Left lobe of liver (tissue), 2 donors: Measurements from ENCODE around the gene RNFT2. TPM values are rescaled to one million over a fixed set of nuclear protein-coding genes. Genes with fewer than 3 reads are reported as not detected.

ENCODE experiments used
- ATAC-seq: fragments of 200-7000 bp; cut with Tn5 transposase; one replicate; pipeline ENCODE4 v1.9.1; 2020; ENCODE audit warnings: mild to moderate bottlenecking, moderate library complexity
- DNase-seq: peaks from one replicate; pipeline ENCODE4 v3.0.0-alpha.2; 2020; ENCODE audit warnings: low spot score
- total RNA-seq: library from RNA; stranded (reverse); gene quantifications from one replicate; pipeline ENCODE4 v1.2.1, GENCODE V29; 2021
- donor health status: DM: no; HTN: no; CAD: no; lungs with moderate emphysema.
- donor health status: DM: no; HTN: yes; CAD: no.

The RNFT2 gene
- total RNA-seq, 1 donor from 2014 or later = 0.40 TPM

DNA sequence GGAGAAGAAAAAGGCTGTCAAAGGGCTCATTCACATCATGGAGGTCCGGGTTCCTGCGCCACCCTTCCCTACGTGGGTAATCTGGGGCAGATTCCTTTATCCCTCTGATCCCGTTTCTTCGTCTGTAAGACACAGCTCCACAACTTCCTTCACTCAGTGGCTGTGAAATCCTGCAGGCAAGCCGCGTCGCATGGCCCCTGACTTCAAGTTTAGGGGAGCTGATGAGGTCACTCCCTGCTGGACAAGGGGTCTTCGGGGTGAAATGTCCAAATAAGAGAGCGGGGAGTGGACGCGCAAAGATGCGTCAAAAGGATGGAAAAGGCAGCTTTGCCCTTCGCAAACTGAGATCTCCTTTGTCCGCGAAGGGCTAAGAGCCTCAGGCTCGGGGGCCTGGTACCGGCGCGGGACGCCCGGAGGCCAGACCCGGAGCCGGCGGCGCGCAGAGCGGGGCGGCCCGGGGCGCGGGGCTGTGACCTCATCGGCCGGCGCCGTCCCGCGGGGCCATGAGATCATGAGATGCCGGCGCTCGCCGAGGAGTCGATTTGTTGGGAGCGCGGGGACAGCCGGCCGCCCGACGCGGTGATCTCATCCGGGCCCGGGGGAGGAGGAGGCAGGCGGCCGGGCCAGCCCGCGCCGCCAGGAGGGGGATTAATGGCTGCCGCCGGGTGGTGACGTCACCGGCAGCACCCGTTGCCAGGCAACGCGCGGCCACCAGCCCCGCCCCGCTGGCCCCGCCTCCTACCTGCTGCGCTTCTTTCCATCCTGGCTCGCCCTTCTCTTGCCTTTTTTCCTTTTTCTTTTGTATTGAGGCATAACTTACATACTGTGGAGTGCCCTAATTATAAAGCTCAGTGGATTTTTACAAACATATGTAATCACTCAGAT is 81.1 kb downstream of the RNFT2 start:
- ATAC-seq (peak; percentile 93), DNase-seq (peak; percentile 86)

DNA sequence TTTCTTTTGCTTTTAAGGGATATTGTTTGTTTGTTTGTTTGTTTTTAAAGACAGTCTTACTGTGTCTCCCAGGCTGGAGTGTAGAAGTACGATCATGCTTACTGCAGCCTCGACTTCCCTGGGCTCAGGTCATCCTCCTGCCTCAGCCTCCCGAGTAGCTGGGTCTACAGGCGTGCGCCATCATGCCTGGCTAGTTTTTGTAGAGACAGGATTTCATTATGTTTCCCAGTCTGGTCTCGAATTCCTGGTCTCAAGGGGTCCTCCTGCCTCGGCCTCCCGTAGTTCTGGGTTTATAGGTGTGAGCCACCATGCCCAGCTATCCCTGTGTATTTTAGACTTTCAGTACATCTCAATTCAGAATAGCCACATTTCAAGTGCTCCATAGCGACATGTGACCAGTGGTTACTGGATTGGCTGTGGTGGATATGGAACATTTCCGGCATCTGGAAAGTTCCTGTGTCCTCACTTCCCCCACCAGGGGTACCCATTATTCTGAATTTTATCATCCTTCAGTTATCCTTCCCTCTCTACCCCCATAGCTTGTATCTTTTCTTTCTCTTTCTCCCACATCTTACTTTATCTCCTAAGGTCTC is 82.0 kb downstream of the RNFT2 start:
- no peak for ATAC-seq
- DNase-seq = no peak

DNA sequence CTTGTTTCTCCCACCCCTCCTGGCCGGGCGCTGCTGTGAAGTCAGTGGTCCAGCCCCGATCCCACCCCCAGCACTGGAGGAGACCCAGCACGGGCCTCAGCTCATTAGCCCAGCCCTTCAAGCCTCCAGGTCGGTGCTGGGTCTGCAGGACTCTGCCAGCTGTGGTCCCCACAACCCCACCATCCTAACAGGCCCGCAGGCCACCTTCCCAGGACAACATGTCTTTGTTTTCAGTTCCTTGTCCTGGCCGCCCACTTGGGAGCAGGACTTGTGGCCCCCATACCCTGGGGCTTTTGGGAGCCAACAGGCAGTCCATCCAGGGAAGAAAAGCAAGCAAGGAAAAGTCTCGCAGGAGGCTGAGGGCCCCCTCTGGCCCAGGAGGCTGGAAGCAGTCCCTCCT is 83.2 kb downstream of the RNFT2 start:
- DNase-seq = no peak
- no peak for ATAC-seq

DNA sequence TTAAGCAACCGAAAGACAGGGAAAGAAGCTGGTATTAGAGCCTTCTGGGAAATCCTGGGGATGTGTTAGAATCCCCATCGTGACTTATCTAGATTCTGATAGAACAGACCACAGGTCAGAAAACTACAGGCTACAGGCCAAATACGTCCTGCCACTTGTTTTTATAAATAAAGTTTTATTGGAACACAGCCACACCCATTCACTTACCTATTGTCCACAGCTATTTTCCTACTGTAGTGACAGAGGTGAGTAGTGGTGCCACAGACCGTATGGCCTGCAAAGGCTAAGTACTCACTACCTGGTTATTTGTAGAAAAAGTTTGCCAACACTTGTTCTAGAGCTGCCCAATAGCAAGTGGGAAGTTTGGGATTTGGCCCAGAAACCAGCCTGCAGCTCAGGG is 89.3 kb downstream of the RNFT2 start:
- DNase-seq (no peak), ATAC-seq (no peak)

DNA sequence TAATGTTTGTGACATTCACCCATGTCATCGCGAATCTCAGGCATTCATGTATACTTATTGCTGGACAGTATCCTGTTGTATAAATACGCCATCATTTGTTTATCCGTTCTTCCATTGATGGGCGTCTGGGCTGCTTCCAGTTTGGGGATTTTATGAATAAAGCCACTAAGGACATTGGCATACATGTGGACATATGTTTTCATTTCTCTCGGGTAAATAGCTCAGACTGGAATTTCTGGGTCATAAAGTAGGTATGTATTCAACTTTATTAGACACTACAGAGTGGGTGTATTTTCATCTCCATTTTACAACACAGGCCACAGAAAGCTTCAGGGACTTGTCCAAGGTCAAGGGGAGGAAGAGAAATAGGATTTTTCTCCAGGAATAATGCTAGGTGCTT is 94.2 kb downstream of the RNFT2 start:
- ATAC-seq = no peak
- no peak for DNase-seq

DNA sequence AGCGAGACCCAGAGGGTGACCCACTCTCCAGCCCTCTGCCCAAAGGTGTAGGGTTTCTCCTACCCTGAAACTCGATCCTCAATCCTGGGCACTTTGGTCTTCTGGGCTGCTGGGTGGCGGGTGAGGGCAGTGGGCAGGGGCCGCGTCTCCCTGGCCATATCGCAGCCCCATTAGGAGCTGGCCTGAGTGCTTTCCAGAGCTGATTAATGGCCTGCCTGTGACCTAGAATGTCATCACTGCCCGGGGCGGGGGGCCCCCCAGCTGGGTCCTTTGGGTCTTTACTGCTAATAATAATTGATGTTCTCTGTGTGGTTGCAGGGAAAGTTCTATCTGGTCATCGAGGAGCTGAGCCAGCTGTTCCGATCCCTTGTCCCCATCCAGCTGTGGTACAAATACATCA is 95.4 kb downstream of the RNFT2 start:
- DNase-seq (no peak), ATAC-seq (no peak)

DNA sequence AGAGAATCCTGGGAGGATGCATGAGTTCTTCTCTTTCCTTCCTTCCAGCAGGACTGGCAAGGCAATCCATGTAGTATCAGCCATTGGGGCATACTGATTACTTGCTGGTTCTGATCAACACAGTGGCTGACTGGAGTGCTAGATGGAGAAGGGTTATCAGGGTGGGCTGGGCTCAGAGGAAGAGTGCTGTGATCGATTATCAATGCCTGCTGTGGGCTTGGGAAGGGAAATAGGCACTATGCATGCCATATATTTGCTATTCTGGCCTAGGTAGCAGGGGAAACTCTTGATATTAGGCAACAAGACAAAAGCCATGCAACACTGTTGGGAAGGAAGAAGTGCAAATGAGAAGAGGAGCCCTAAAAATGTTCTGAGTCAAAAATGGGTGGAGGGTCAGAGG is 97.4 kb downstream of the RNFT2 start:
- DNase-seq (no peak), ATAC-seq (no peak)

DNA sequence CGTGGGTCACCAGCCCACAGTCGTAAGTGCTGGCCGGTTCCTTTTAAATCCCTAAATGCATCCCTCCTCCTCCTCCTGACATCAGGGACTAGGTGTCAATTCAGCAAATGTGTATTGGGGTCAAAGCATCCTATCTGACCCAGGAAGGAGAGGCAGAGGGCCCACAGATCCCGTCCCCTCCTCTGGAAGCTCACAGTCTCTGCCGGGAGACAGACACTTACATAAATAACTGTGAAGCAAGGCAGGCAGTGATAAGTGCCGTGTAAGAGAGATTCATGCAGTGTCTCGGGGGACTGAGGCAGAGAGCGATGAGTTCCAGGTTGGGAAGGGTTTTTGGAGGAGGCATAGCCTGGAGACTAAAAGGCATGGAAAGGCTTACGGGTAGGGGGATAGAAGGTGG is 99.0 kb downstream of the RNFT2 start:
- ATAC-seq (no peak), DNase-seq (no peak)

DNA sequence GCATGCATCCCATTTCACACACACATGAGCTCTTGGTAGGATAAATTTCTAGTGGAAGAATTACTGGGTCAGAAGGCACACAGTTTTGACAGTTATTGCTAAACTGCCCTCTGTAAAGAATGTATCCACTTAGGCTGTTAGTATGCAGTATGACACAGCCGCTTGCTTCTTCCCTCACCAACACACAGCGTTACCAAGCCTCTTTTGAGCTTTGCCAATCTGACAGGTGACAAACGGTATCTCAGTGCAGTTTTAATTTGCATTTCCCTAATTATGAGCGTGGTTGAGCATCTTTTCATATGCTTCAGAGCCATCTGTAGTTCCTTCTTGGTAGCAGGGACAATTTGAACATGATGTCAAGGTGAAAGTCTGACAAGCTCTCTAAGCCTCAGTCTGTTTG is 100.2 kb downstream of the RNFT2 start:
- ATAC-seq (no peak), DNase-seq (no peak)

DNA sequence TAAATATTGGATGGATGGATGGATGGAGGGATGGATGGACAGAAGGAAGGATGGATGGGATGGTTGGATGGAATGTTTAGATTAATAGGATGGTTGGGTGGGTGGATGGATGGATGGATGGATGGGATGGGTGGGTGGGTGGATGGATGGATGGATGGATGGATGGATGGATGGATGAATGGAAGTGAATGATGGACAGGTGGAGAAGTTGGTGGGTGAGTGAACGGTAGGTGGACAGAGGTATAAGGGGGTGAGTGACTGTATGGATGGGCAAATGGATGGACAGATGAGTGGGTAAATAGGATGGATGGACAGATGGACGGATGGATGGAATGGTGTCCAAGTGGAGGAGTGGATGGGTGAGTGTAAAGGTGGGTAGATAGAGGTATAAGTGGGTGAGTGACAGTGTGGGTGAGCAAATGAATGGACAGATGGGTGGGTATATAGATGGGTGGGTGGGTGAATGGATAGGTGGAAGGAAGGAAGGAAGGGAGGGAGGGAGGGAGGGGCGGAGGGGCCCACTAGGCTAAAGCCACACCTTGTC is 101.2 kb downstream of the RNFT2 start:
- no peak for DNase-seq
- no peak for ATAC-seq

DNA sequence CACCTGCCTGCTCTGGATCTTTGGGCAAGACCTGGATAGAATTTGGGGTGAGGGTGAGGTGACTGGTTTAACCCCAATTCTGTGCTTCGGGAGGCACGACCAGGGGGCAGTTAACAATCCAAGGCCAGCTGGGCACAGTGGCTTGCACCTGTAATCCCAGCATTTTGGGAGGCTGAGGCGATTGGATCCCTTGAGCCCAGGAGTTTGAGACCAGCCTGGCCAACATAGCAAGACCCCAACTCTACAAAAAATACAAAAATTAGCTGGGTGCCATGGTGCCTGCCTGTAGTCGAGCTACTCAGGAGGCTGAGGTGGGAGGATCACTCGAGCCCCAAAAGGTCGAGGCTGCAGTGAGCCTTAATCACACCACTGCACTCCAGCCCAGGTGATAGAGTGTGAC is 105.0 kb downstream of the RNFT2 start:
- DNase-seq = no peak

DNA sequence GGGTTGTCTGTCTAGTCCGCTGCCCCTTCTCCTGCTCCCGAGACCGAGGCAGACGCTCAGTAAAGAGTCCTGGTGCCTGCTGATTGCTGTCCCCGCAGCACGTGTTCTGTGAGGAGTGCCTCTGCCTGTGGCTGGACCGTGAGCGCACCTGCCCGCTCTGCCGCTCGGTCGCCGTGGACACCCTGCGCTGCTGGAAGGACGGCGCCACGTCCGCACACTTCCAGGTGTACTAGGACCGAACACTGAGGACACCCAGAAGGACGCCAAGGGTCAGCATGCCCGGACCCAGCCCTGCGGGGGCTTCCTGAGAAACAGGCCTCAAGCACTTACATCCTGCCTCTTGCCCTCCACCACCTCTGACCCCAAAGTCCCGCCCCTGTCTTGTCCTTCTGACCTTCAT is 111.1 kb downstream of the RNFT2 start:
- ATAC-seq = no peak
- no peak for DNase-seq

More for the DNA sequence above, 105.0 kb downstream of the RNFT2 start:
- ATAC-seq = no peak

DNA sequence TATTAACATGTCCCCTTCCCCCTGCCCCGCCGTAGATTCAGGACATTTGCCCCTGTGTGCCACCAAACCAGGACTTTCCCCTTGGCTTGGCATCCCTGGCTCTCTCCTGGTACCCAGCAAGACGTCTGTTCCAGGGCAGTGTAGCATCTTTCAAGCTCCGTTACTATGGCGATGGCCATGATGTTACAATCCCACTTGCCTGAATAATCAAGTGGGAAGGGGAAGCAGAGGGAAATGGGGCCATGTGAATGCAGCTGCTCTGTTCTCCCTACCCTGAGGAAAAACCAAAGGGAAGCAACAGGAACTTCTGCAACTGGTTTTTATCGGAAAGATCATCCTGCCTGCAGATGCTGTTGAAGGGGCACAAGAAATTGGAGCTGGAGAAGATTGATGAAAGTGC is 114.2 kb downstream of the RNFT2 start:
- ATAC-seq (no peak), DNase-seq (no peak)

DNA sequence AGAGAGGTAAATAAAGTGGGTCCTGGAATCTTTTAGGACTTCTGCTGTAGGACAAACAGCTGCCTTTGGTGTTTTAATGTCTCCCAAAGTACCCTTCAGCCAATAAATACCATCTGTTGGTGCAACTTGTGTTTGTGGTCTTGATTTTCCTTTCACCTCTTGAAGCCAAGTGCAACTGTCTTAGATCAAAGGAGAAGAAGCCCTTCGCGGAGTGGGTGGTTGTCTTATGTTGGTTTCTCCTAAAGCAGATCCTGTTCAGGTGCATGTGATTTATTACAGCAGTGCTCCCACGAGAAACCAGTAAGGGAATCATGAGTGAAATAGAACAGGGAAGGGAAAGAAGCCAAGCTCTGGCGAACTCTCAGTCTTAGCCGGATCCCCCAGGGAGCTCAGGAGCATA is 115.4 kb downstream of the RNFT2 start:
- DNase-seq = no peak
- ATAC-seq = no peak

DNA sequence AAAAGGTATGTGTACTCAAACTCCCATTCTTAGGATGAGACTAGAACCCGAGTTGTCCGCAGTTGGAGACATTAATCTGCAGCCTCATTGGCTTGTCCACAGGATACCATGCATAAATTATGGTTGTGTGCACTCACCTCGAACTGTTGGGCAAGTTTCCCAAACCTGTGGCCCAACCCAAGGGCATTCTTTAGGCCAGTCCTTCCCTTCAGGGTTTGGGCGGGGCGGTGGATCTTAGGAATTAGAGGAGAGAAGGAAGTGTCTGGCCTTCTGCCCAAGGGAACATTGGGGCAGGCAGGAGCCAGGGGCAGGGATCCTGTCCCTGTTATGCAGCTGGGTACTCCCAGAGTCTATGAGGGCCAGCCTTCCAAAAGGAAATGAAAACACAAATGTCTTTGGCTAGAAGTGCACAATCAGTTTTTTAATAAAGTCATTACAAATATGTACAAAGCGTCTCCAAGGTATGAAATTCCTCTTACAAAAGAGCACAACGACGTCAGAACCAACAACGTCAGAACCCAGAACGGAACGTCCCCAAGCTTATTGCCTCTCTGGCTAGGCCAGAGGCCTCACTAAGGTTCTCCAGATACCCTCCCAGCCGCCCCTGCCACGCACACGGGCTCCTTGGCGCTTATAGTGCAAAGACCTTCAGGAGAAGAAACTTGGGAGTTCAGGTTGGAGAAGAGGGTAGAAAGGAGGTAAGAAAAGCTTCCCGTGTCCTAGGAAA is 117.8 kb downstream of the RNFT2 start:
- ATAC-seq (no peak), DNase-seq (no peak)

DNA sequence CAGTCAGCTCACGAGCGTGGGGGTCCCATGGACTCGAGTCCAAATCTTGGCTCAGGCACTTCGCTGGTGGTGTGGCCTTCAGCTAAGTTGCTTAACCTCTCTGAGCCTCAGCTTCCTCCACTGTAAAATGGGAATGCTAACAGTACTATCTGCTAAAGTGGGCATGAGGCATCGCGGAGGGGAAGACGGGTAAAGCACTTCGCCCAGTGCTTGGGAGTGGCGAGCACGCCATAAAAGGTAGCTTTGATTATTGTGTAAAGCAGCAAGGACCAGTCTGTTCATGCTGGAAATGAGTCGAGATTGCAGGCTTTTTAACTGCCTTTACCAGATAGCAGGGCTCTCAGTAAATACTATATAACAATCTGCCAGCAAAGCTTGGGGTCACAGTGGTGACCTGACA is 118.6 kb downstream of the RNFT2 start:
- ATAC-seq = no peak

DNA sequence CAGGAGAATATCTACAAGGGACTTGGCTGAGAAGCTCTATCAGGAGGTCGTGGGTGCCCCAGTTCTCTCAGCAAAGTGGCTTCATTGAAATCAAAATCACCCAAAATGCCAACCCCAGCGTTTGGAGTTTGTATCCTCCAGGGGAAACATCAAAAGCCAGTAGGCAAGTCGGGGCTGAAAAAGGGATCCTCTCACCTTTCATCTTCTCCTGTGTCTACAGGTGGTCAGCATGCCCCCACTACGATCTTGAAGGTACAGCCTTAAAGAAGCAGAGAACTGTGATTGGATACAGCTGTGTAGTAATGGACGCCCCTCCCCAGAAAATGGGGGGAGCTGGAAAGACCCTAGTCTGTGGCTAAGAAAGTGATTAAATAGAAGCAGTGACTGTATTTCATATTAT is 121.0 kb downstream of the RNFT2 start:
- DNase-seq (no peak), ATAC-seq (no peak)

More for the DNA sequence above, 118.6 kb downstream of the RNFT2 start:
- DNase-seq = no peak

DNA sequence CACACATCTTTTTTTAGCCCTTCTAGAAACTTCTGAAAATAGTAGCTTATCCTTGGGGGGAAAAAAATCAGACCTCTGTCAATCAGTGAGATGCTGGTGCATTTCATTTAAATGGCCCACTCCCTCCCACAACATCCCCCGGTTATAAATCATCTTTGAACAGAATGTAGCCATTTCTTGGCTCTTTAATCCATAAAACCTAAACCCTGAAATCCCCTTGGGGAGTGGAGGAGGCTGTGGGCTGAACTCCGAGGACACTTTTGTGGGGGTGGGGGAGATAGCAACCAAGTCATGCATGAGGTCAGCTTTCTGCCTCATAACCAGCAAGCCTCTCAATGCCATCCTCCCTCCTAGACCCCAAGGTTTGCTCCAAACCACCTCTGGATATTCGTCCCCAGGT is 122.1 kb downstream of the RNFT2 start:
- ATAC-seq (no peak), DNase-seq (no peak)

DNA sequence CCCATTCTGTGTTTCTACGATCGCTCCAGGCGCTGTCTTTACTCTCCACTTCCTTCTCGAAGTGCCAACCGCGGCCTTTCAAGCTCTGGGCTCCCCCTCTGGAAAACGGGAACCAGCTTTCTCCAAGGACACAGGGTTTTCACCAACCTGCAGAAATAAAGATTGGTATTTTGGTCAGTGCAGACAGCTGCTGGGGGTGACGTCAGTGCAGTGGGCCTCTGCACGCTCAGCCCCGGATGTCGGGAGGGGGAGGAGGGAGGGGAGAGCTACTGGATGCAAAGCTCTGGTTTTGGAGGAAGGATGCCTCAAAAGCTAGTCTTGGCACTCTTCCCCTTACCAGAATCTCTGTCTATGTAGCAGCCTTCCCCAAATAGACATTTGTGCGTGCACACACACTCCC is 123.2 kb downstream of the RNFT2 start:
- DNase-seq (no peak), ATAC-seq (no peak)

DNA sequence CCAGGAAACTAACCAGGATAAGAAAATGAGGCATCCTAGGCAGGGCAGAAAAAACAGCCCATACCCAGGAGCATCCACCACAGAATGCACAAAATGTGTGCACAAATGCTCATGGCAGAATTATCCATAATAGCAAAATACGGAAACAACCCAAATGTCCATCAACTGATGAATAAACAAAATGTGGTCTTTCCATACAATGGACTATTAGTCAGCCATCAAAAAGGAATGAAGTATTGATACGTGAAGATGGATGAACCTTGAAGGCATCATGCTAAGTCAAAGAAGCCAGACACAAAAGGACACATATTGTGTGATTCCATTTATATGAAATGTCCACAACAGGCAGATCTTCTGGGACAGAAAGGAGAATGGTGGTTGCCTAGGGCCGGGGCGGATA is 124.1 kb downstream of the RNFT2 start:
- ATAC-seq = no peak
- DNase-seq = no peak

DNA sequence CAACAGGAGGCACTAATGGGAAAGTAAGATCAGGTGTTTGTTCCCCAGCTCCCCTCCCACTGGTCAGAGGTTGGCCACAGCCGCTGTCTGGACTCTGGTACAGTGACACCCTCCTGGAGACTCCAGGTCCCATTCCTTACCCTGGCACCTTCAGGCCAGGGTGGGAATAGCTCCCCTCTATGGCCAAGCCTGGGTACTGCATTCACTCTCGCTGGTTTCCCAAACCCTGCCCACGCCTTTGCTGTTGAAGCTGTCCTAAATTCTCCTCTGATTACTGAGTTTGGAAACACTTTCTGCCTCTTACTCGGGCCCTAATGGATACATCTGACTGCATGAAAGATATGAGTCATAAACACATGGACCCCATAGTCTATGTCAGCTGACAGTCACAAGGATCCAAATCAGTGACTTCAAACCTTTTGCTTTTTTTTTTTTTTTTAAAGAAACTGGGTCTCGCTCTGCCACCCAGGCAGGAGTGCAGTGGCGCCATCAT is 125.2 kb downstream of the RNFT2 start:
- ATAC-seq = no peak
- no peak for DNase-seq
